H9 (cell line): ENCODE measurements around the gene TMEM135. TPM values are rescaled to one million over a fixed set of nuclear protein-coding genes. Genes with fewer than 3 reads are reported as not detected.

Experiments
- DNase-seq: peaks from one replicate; pipeline ENCODE4 v3.0.0-alpha.2; 2017
- H2AFZ ChIP-seq: one replicate; pipeline ENCODE4 v1.6.1; 2013; ENCODE audit warnings: mild to moderate bottlenecking, low read length, control low read depth, moderate library complexity
- H2AK5ac ChIP-seq: 2 replicates; pipeline ENCODE4 v1.6.1; 2013; ENCODE audit warnings: low read length, control low read depth, mixed read lengths; ENCODE audit not compliant: insufficient read length
- H2BK120ac ChIP-seq: one replicate; pipeline ENCODE4 v1.6.1; 2013; ENCODE audit warnings: low read depth, mild to moderate bottlenecking, low read length, control low read depth, inconsistent platforms; ENCODE audit not compliant: poor library complexity, severe bottlenecking
- H2BK12ac ChIP-seq: 2 replicates; pipeline ENCODE4 v1.6.1; 2013; ENCODE audit warnings: low read length, control low read depth, mixed read lengths, low read depth; ENCODE audit not compliant: insufficient read length
- H2BK15ac ChIP-seq: 2 replicates; pipeline ENCODE4 v1.6.1; 2013; ENCODE audit warnings: low read depth, low read length, control low read depth
- H2BK20ac ChIP-seq: one replicate; pipeline ENCODE4 v1.6.1; 2013; ENCODE audit warnings: low read depth, mild to moderate bottlenecking, low read length, control low read depth, inconsistent platforms; ENCODE audit not compliant: poor library complexity, severe bottlenecking
- H2BK5ac ChIP-seq: 2 replicates; pipeline ENCODE4 v1.6.1; 2013; ENCODE audit warnings: low read length, control low read depth, mixed read lengths; ENCODE audit not compliant: insufficient read length
- H3K14ac ChIP-seq: 2 replicates; pipeline ENCODE4 v1.6.1; 2013; ENCODE audit warnings: low read length, control low read depth; ENCODE audit not compliant: insufficient read depth
- H3K18ac ChIP-seq: 2 replicates; pipeline ENCODE4 v1.6.1; 2013; ENCODE audit warnings: low read depth, mild to moderate bottlenecking, mixed read lengths, low read length, control low read depth; ENCODE audit not compliant: insufficient read length
- H3K23ac ChIP-seq: 2 replicates; pipeline ENCODE4 v1.6.1; 2013; ENCODE audit warnings: low read length, control low read depth, mixed read lengths, low read depth; ENCODE audit not compliant: insufficient read length
- H3K23me2 ChIP-seq: 2 replicates; pipeline ENCODE4 v1.6.1; 2013; ENCODE audit warnings: low read depth, mild to moderate bottlenecking, mixed read lengths, low read length, control low read depth; ENCODE audit not compliant: insufficient read length, poor library complexity, severe bottlenecking
- H3K27ac ChIP-seq: 2 replicates; pipeline ENCODE4 v1.5.1; 2013; ENCODE audit warnings: low read length, control low read depth, mixed read lengths, low read depth; ENCODE audit not compliant: insufficient read length
- H3K27me3 ChIP-seq: 2 replicates; pipeline ENCODE4 v1.6.1; 2013; ENCODE audit warnings: low read length, control low read depth, inconsistent platforms; ENCODE audit not compliant: insufficient read depth
- H3K4ac ChIP-seq: 2 replicates; pipeline ENCODE4 v1.6.1; 2013; ENCODE audit warnings: low read depth, mild to moderate bottlenecking, control low read depth, inconsistent platforms, low read length, moderate library complexity
- H3K4me1 ChIP-seq: 2 replicates; pipeline ENCODE4 v1.6.1; 2013; ENCODE audit warnings: low read length, control low read depth, inconsistent platforms; ENCODE audit not compliant: insufficient read depth
- H3K4me2 ChIP-seq: 2 replicates; pipeline ENCODE4 v1.6.1; 2013; ENCODE audit warnings: low read length, control low read depth, mixed read lengths; ENCODE audit not compliant: insufficient read length, insufficient read depth
- H3K56ac ChIP-seq: 2 replicates; pipeline ENCODE4 v1.6.1; 2013; ENCODE audit warnings: low read depth, mild to moderate bottlenecking, mixed read lengths, low read length, control low read depth; ENCODE audit not compliant: insufficient read length
- H3K79me1 ChIP-seq: 2 replicates; pipeline ENCODE4 v1.6.1; 2013; ENCODE audit warnings: low read depth, mild to moderate bottlenecking, moderate library complexity, low read length, control low read depth, inconsistent platforms; ENCODE audit not compliant: insufficient read depth, poor library complexity, severe bottlenecking
- H3K79me2 ChIP-seq: 2 replicates; pipeline ENCODE4 v1.6.1; 2013; ENCODE audit warnings: low read length, control low read depth, inconsistent platforms; ENCODE audit not compliant: insufficient read depth
- H3K9ac ChIP-seq: 2 replicates; pipeline ENCODE4 v1.6.1; 2013; ENCODE audit warnings: low read length, control low read depth, mixed read lengths; ENCODE audit not compliant: insufficient read length; ENCODE audit errors: extremely low read depth
- H3K9me3 ChIP-seq: one replicate; pipeline ENCODE4 v1.6.1; 2013; ENCODE audit warnings: low read depth, low read length, inconsistent platforms; ENCODE audit not compliant: control insufficient read depth
- H3T11ph ChIP-seq: one replicate; pipeline ENCODE4 v1.6.1; 2013; ENCODE audit warnings: mild to moderate bottlenecking, low read length, control low read depth, inconsistent platforms
- H4K20me1 ChIP-seq: one replicate; pipeline ENCODE4 v1.6.1; 2013; ENCODE audit not compliant: control insufficient read depth, insufficient read length, insufficient read depth
- H4K5ac ChIP-seq: 2 replicates; pipeline ENCODE4 v1.6.1; 2013; ENCODE audit warnings: low read depth, mild to moderate bottlenecking, mixed read lengths, low read length, control low read depth; ENCODE audit not compliant: insufficient read length
- H4K8ac ChIP-seq: replicated peaks from 2 replicates; pipeline ENCODE4 v1.6.1; 2013; ENCODE audit warnings: low read length, control low read depth, mixed read lengths, low read depth; ENCODE audit not compliant: insufficient read length
- H4K91ac ChIP-seq: 2 replicates; pipeline ENCODE4 v1.6.1; 2013; ENCODE audit warnings: low read depth, mild to moderate bottlenecking, moderate library complexity, mixed read lengths, low read length, control low read depth; ENCODE audit not compliant: insufficient read length
- H3K27ac Mint-ChIP-seq, 3 experiments: 2 replicates in 2 of 3; 3 replicates in 1 of 3; pipeline ENCODE4 v1.8.0; 2020 to 2021; ENCODE audit warnings: mixed read lengths in 3 of 3, mild to moderate bottlenecking in 1 of 3, moderate library complexity in 1 of 3
- H3K27me3 Mint-ChIP-seq: 2 replicates; pipeline ENCODE4 v1.8.0; 2021; ENCODE audit warnings: low read depth, mild to moderate bottlenecking, moderate library complexity, mixed read lengths
- H3K36me3 Mint-ChIP-seq, 3 experiments: 2 replicates in 2 of 3; 3 replicates in 1 of 3; pipeline ENCODE4 v1.8.0; 2020 to 2021; ENCODE audit warnings: low read depth in 3 of 3, mixed read lengths in 3 of 3; ENCODE audit not compliant: insufficient read depth in 1 of 3
- H3K4me1 Mint-ChIP-seq, 2 experiments: 2 replicates each; pipeline ENCODE4 v1.8.0; 2020; ENCODE audit warnings: mixed read lengths in 2 of 2
- H3K4me3 Mint-ChIP-seq, 2 experiments: 2 replicates in 1 of 2; 3 replicates in 1 of 2; pipeline ENCODE4 v1.8.0; 2020 to 2021; ENCODE audit warnings: mild to moderate bottlenecking in 2 of 2, mixed read lengths in 2 of 2, moderate library complexity in 1 of 2
- H3K9me3 Mint-ChIP-seq, 2 experiments: 2 replicates in 1 of 2; 3 replicates in 1 of 2; pipeline ENCODE4 v1.8.0; 2020; ENCODE audit warnings: mild to moderate bottlenecking in 2 of 2, mixed read lengths in 2 of 2, moderate library complexity in 1 of 2
- WGBS: extraction: QIAGEN DNeasy Blood & Tissue Kit; methylation state at CpG from one replicate; pipeline ENCODE4 v1.1.7; 2013; ENCODE audit warnings: missing lambda C conversion rate, low lambda C conversion rate, mixed read lengths; ENCODE audit not compliant: insufficient read length; ENCODE audit errors: extremely low coverage; 5-methylcytosine and 5-hydroxymethylcytosine counted together
- total RNA-seq: library from RNA; stranded (reverse); gene quantifications from 2 replicates; pipeline ENCODE4 v1.2.1, GENCODE V29; 2021
- TF ChIP-seq, protein P1 (sequence below): fragments of 200-600 bp; sonication (generic); conservative IDR thresholded peaks from 3 replicates; pipeline ENCODE4 v1.8.0; 2021; ENCODE audit warnings: antibody characterized with exemption, mild to moderate bottlenecking

Gene TMEM135
- total RNA-seq, 1 experiment from 2014 or later = 25.2 TPM

GRCh38 chr11:87236368-87236767 lies 198.6 kb downstream of the TMEM135 start:
- H3K27ac Mint-ChIP-seq = no peak overlapping the region
- Histone ChIP-seq H4K20me1 (no peaks in the 10 kb centered on the region), H3K27ac (no peak overlapping the region), H2BK20ac (no peak overlapping the region), H3K4me2 (no peak overlapping the region), H2AFZ (no peak overlapping the region), H3K23me2 (no peaks in the 10 kb centered on the region), H4K5ac (no peak overlapping the region), H3K18ac (no peak overlapping the region), H3K14ac (no peak overlapping the region), H3K79me2 (no peaks in the 10 kb centered on the region), H2BK12ac (no peak overlapping the region), H2BK5ac (no peak overlapping the region), H2BK120ac (no peak overlapping the region), H2AK5ac (no peak overlapping the region), H3K4me1 (no peaks in the 10 kb centered on the region), H3K4ac (no peak overlapping the region), H3K27me3 (no peaks in the 10 kb centered on the region), H3K56ac (no peak overlapping the region), H3K9me3 (no peaks in the 10 kb centered on the region), H3K23ac (no peak overlapping the region), H4K8ac (no peak overlapping the region), H3T11ph (no peak overlapping the region), H4K91ac (no peak overlapping the region), H2BK15ac (no peak overlapping the region), H3K79me1 (no peaks in the 10 kb centered on the region), H3K9ac (no peak overlapping the region)
- no peak for DNase-seq
- no peaks in the 10 kb centered on the region for H3K27me3 Mint-ChIP-seq
- no peak overlapping the region for H3K4me3 Mint-ChIP-seq
- peaks cover 0 to 4% of the 10 kb centered on the region in 2 experiments; a peak in 4 of 5 replicates for H3K9me3 Mint-ChIP-seq
- TF ChIP-seq, protein P1, sequence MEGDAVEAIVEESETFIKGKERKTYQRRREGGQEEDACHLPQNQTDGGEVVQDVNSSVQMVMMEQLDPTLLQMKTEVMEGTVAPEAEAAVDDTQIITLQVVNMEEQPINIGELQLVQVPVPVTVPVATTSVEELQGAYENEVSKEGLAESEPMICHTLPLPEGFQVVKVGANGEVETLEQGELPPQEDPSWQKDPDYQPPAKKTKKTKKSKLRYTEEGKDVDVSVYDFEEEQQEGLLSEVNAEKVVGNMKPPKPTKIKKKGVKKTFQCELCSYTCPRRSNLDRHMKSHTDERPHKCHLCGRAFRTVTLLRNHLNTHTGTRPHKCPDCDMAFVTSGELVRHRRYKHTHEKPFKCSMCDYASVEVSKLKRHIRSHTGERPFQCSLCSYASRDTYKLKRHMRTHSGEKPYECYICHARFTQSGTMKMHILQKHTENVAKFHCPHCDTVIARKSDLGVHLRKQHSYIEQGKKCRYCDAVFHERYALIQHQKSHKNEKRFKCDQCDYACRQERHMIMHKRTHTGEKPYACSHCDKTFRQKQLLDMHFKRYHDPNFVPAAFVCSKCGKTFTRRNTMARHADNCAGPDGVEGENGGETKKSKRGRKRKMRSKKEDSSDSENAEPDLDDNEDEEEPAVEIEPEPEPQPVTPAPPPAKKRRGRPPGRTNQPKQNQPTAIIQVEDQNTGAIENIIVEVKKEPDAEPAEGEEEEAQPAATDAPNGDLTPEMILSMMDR = no peak
- 100% methylated on average over 1 of the region's 2 CpGs for WGBS
- peaks cover 3 to 11% (median 8%) of the 10 kb centered on the region in 3 experiments; a peak in 6 of 7 replicates for H3K36me3 Mint-ChIP-seq
- no peaks in the 10 kb centered on the region for H3K4me1 Mint-ChIP-seq
